Activated CD4-positive, alpha-beta T cell treated with anti-CD3 and anti-CD28 coated beads for 36 hours (primary cell): ENCODE results near the gene FCHSD1. TPM values are rescaled to one million over a fixed set of nuclear protein-coding genes. Genes with fewer than 3 reads are reported as not detected.

Experiments
- total RNA-seq, 2 experiments: library from RNA; stranded (reverse); gene quantifications; one replicate each; pipeline ENCODE4 v1.2.3, GENCODE V29; 2021

FCHSD1 gene
- total RNA-seq, 2 experiments from 2014 or later, result 28.2 to 32.9 TPM

Other genes with a start within 250 kb of the FCHSD1 start
- gene PCDHGA9, start 248.6 kb downstream of the FCHSD1 start, total RNA-seq, result under 1 TPM in 1 of 2 experiments, not detected in 1; 0.09 TPM
- not detected for gene PCDHGB6, start 243.4 kb downstream of the FCHSD1 start, total RNA-seq
- under 1 TPM in 1 of 2 experiments, not detected in 1; 0.07 TPM for gene PCDHGA10, start 238.4 kb downstream of the FCHSD1 start, total RNA-seq
- gene PCDHGB7, start 233.7 kb downstream of the FCHSD1 start, total RNA-seq, result not detected
- gene PCDHGA11, start 230.4 kb downstream of the FCHSD1 start, total RNA-seq, result under 1 TPM in 1 of 2 experiments, not detected in 1; 0.07 TPM
- gene PCDHGA12, start 220.9 kb downstream of the FCHSD1 start, total RNA-seq, result under 1 TPM; 0.07 to 0.09 TPM
- under 1 TPM; 0.16 to 0.34 TPM for gene PCDHGC3, start 175.5 kb downstream of the FCHSD1 start, total RNA-seq
- gene PCDHGC4, start 166.4 kb downstream of the FCHSD1 start, total RNA-seq, result not detected
- gene PCDHGC5, start 162.3 kb downstream of the FCHSD1 start, total RNA-seq, result not detected
- 100 to 1,000 TPM; 185 to 212 TPM for gene DIAPH1, start 32.4 kb downstream of the FCHSD1 start, total RNA-seq
- 10 to 100 TPM; 85.9 to 88.6 TPM for gene HDAC3, start 14.6 kb downstream of the FCHSD1 start, total RNA-seq
- 10 to 100 TPM; 24.3 to 27.8 TPM for gene RELL2, start 14.4 kb downstream of the FCHSD1 start, total RNA-seq
- 1 to 10 TPM; 3.2 TPM for gene ARAP3, start 30.8 kb upstream of the FCHSD1 start, total RNA-seq
- not detected for gene PCDH1, start 227.0 kb upstream of the FCHSD1 start, total RNA-seq